Colonic mucosa (tissue), 4 donors: ENCODE results near the gene DAGLA. TPM values are rescaled to one million over a fixed set of nuclear protein-coding genes. Genes with fewer than 3 reads are reported as not detected.
A peak's percentile ranks its signal among the peaks of the same experiment; 100 is the strongest.

ENCODE experiments used
- DNase-seq: peaks from one replicate; pipeline ENCODE4 v3.0.0-alpha.2; 2020
- H3K27ac ChIP-seq: fragments of 200-600 bp; one replicate; pipeline ENCODE4 v1.8.0; 2021
- H3K27me3 ChIP-seq: fragments of 200-600 bp; one replicate; pipeline ENCODE4 v1.8.0; 2021
- H3K36me3 ChIP-seq: fragments of 200-600 bp; one replicate; pipeline ENCODE4 v1.8.0; 2021
- H3K4me1 ChIP-seq: fragments of 200-600 bp; one replicate; pipeline ENCODE4 v1.8.0; 2021; ENCODE audit warnings: mild to moderate bottlenecking
- H3K4me3 ChIP-seq: fragments of 200-600 bp; one replicate; pipeline ENCODE4 v1.8.0; 2021
- H3K9ac ChIP-seq, 2 donors: one replicate each; pipeline ENCODE4 v1.7.0; 2013; ENCODE audit warnings: control low read depth in 2 of 2, low read depth in 2 of 2, low read length in 2 of 2
- H3K9me3 ChIP-seq: fragments of 200-600 bp; one replicate; pipeline ENCODE4 v1.8.0; 2021
- CTCF ChIP-seq: fragments of 200-600 bp; IDR thresholded peaks from one replicate; pipeline ENCODE4 v1.8.0; 2022; ENCODE audit warnings: antibody characterized with exemption, mild to moderate bottlenecking
- intact Hi-C: fragments of 100-400 bp; cut with DNase I; formaldehyde crosslinking; loops from one replicate; pipeline ENCODE4 v1.14.1; 2022
- total RNA-seq, 2 donors: library from RNA; stranded (reverse); fragmentation: NEBNext Ultra II Directional in 1 of 2; extraction: Animal tissue kit (Norgen Biotek cat#: 25700) in 1 of 2; gene quantifications; one replicate each; pipeline ENCODE4 v1.2.1, GENCODE V29; 2021
- donor health status: healthy.
- donor health status: DM: no; HTN: no; CAD: no.
- donor health status: DM: no; HTN: no; CAD: no.

DAGLA gene
- total RNA-seq, 2 donors from 2014 or later, result 7.5 to 12.2 TPM

DNA sequence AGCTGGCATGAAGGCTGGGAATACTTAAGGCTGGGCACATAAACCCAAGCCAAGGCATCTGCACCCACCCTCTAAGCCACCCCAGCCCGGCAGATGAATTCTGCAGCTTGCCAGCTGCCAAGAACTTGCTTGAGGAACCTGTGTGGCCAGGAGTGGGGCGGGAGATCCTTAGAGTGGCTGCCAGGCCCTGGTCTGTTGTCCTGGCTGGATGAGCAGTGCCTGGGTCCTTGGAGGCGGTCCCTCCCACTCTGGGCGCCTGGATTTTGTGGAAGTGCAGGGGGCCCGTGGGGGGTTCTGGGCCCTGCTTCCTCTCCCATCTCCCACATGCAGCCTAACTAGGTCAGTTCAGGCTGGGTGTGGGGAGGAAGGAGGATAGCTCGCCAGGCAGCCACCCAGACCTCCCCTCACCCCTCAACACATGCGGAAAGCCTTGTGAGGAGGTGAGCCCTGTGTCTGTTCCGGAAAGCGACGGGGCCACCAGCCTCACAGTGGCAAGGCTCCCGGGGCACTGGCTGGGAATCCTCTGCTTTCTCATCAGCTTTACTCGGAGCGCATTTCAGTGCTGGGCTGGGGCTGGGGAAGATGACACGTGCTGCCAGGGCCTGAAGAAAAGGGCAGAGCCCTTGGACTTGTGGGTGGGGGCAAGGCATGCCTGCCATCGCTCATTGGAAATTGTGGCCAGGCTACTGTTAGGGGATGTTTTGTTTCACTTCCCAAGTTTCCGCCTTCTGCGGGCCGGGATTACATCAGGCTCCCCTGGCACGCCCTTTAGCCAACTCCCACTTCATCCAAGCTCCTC, 8.4 kb downstream of the DAGLA start:
- Histone ChIP-seq H3K4me3 (no peak overlapping the region), H3K27ac (peak overlapping the region; percentile 93), H3K36me3 (no peaks in the 10 kb centered on the region), H3K9ac (peak overlapping the region; percentile 54 to 88), H3K4me1 (peaks cover 17% of the 10 kb centered on the region), H3K27me3 (no peaks in the 10 kb centered on the region), H3K9me3 (no peaks in the 10 kb centered on the region)
- DNase-seq, result peak; percentile 90
- intact Hi-C loops, result no loop called here
- no peak for TF ChIP-seq CTCF

DNA sequence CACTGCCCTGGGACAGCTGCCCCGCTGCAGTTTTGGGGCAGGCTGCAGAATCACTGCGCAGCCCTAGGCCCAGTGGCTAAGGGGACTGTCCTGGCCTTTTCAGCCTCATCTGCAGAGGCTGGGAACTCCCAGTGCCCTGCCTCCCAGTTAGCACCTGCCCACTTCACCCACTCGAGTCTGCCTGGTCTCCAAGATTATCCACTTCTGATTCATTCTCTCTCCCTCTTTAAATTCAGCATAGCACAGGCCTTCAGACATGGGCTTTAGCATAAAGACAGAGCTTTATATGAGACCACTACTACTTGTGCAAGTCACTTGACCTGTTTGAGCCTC, 8.9 kb downstream of the DAGLA start:
- no peaks in the 10 kb centered on the region for H3K27me3 ChIP-seq
- intact Hi-C loops, result no loop called here
- H3K4me1 ChIP-seq, result peaks cover 22% of the 10 kb centered on the region
- no peak overlapping the region for H3K4me3 ChIP-seq
- H3K9me3 ChIP-seq, result no peaks in the 10 kb centered on the region
- H3K9ac ChIP-seq, result peak overlapping the region in 1 of 2 donors; percentile 88
- no peaks in the 10 kb centered on the region for H3K36me3 ChIP-seq
- no peak for DNase-seq
- TF ChIP-seq CTCF, result no peak
- H3K27ac ChIP-seq, result peak overlapping the region; percentile 93

DNA sequence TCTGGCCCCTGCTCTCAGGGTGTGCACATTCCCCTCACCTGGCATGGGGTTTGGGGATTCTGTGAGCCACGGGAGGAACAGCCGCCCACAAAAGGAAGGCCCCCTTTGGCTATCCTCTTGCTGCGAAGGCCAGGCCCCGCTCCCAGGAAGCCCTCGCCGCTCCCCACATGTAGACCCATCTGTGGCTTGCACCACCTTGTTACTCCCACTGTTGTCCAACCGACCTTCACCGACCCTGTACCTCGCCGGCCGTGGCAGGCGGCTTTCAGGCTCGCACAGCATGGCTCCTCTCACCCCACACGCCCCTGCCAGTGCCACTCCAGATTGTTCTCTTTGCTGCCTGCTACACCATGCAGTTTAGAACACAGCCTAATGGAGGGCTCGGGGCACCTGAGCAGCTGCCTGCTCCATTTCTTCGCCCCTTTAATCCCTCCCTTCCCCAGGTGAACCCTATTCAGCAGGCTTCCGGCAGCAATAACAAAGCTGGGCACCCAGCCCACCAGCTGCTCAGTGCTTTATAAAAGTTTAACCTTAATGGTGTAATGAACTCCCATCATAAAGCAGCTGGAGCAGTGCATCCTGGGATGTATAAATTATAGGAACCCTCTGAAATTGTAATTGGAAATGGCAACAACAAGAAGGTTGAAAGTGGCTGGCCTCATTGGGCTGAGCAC, 10.7 kb downstream of the DAGLA start:
- peak; percentile 80 for DNase-seq
- Histone ChIP-seq H3K27me3 (no peaks in the 10 kb centered on the region), H3K36me3 (no peaks in the 10 kb centered on the region), H3K4me3 (no peak overlapping the region), H3K4me1 (peaks cover 35% of the 10 kb centered on the region), H3K9me3 (no peaks in the 10 kb centered on the region), H3K9ac (peak overlapping the region; percentile 8 to 88), H3K27ac (peak overlapping the region; percentile 69)
- intact Hi-C loops, result no loop called here
- TF ChIP-seq CTCF, result no peak

DNA sequence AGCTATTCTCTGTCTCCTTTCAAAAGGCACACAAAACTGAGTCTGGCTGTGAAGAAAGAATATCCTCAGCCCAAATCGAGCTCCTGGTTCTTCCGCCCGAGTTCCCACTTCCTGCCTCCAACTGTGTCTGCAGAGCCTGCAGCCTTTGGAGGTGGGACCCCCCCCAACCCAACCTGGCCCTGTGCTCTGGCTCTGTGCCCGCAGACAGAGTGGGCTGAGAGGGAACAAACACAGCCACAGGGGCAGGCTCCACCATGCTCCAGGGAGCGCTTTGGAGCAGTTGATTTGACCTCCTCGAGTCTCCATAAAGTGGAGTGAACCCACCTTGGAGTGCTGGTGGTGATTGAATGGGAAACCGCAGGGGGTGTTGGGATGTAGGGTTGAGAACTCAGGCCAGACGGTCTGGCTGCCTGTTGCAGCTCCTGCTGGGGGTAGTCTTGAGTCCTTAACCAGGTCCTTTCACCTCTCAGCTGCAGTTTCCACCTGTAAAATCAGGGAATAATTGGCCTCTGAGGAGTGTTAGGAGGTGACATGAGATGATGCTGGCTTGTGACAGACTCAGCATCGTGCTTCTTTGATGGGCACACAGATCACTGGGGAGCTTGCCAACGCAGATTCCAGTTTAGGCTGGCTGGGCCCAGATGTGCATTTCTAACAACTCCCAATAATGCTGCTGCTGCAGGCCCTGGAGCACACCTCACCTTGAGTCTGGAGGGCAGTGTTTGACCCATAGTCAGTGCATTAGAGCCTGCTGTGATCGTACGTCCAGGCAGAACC, 11.4 kb downstream of the DAGLA start:
- H3K27me3 ChIP-seq, result no peaks in the 10 kb centered on the region
- no peaks in the 10 kb centered on the region for H3K9me3 ChIP-seq
- no peak overlapping the region for H3K4me3 ChIP-seq
- H3K27ac ChIP-seq, result peak overlapping the region; percentile 69
- H3K4me1 ChIP-seq, result peaks cover 42% of the 10 kb centered on the region
- intact Hi-C loops, result no loop called here
- H3K9ac ChIP-seq, result peak overlapping the region in 1 of 2 donors; percentile 88
- H3K36me3 ChIP-seq, result no peaks in the 10 kb centered on the region
- no peak for TF ChIP-seq CTCF
- DNase-seq, result no peak

GRCh38 chr11:61693922-61694601, 13.9 kb downstream of the DAGLA start:
- no peaks in the 10 kb centered on the region for H3K27me3 ChIP-seq
- H3K4me3 ChIP-seq, result no peak overlapping the region
- H3K27ac ChIP-seq, result no peak overlapping the region
- peak overlapping the region; percentile 26 to 82 for H3K9ac ChIP-seq
- no peak for TF ChIP-seq CTCF
- H3K4me1 ChIP-seq, result peaks cover 64% of the 10 kb centered on the region
- no peaks in the 10 kb centered on the region for H3K36me3 ChIP-seq
- no peaks in the 10 kb centered on the region for H3K9me3 ChIP-seq
- intact Hi-C loops, result no loop called here
- peak; percentile 75 for DNase-seq
